GM12873 (cell line): ENCODE results near the gene S100A13.
A peak's percentile ranks its signal among the peaks of the same experiment; 100 is the strongest.

Experiments used
- CTCF ChIP-seq: IDR thresholded peaks from 2 replicates; pipeline ENCODE4 v1.5.1; 2012; ENCODE audit warnings: low read depth, mild to moderate bottlenecking, moderate library complexity, low read length, control low read depth; ENCODE audit not compliant: insufficient read depth; ENCODE audit errors: missing control alignments

The S100A13 gene

GRCh38 chr1:153577138-153577537, 50.2 kb downstream of the S100A13 start:
- no peak for TF ChIP-seq CTCF

GRCh38 chr1:153573351-153573750, 54.0 kb downstream of the S100A13 start:
- TF ChIP-seq CTCF, result no peak

- peak; percentile 84 for TF ChIP-seq CTCF
Observed at GRCh38 chr1:153572569-153573015, 54.7 kb downstream of the S100A13 start.

GRCh38 chr1:153571706-153572105, 55.6 kb downstream of the S100A13 start:
- no peak for TF ChIP-seq CTCF

- no peak for TF ChIP-seq CTCF
Observed at GRCh38 chr1:153570874-153571273, 56.4 kb downstream of the S100A13 start.

GRCh38 chr1:153569465-153569864, 57.8 kb downstream of the S100A13 start:
- TF ChIP-seq CTCF, result no peak
